ENCODE data around the gene MAPK1. TPM values are rescaled to one million over a fixed set of nuclear protein-coding genes. Genes with fewer than 3 reads are reported as not detected.
"Not testable (repeated sequence)": the region's sequence is repeated elsewhere in the genome, so short reads cannot be mapped to it uniquely, and the experiment has no call there.

Gene MAPK1
- total and polyA plus RNA-seq, 2 donors (not counting 3 experiments of a cell fraction or from before 2014, with no cell fraction given): 50.9 to 163 TPM

DNA sequence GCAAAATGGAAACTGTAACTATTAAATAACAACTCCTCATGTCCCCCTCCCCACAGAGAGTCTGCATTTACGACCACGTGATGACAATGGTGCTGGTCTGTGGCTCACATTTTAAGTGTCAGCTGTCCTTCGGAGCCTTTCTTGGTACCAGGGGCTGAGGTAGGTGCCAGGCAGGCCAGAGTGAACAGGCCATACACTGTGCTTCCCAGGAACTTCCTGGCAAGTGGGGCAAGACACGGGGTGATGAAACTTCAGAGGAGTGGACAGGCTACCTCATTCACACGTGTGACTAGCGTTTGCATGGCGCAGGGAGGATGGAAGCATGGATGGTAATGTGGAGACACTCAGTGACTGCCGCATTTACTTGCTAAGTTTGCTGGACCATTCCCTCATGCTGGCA is 121.5 kb downstream of the MAPK1 start:
- Histone ChIP-seq H3K27ac (ENCODE audit: insufficient read depth, low read depth, low read length) (no peak overlapping the region), H3K4me3 (replicated peaks in 1 of 3; ENCODE audit: insufficient read depth in 1 of 3, low read depth in 1 of 3, low read length in 3 of 3) (no peak overlapping the region), H2AFZ (ENCODE audit: low read depth, low read length) (no peak overlapping the region), H3K9me1 (replicated peaks; ENCODE audit: control insufficient read depth, extremely low read depth, insufficient read depth, low read length) (no peaks in the 10 kb centered on the region), H3K36me3 (ENCODE audit: control insufficient read depth in 2 of 2, extremely low read depth in 1 of 2, insufficient read depth in 2 of 2, low read length in 2 of 2) (no peaks in the 10 kb centered on the region), H3K4me1 (ENCODE audit: control insufficient read depth, extremely low read depth, insufficient read depth, low read length) (no peaks in the 10 kb centered on the region), H3K4me2 (ENCODE audit: insufficient read depth, low read length) (no peak overlapping the region), H3K79me2 (ENCODE audit: control insufficient read depth, insufficient read depth, low read length) (no peaks in the 10 kb centered on the region), H4K20me1 (replicated peaks; ENCODE audit: control insufficient read depth, extremely low read depth, insufficient read depth, low read length) (no peaks in the 10 kb centered on the region), H3K9me3 (replicated peaks; ENCODE audit: control insufficient read depth, insufficient read depth, low read length) (no peaks in the 10 kb centered on the region), H3K27me3 (ENCODE audit: control insufficient read depth in 2 of 2, insufficient read depth in 2 of 2, low read length in 2 of 2) (peaks cover 0 to 2% of the 10 kb centered on the region in 2 experiments), H3K9ac (replicated peaks; ENCODE audit: extremely low read depth, insufficient read depth, low read length) (no peak overlapping the region)
- no peak for FAIRE-seq
- intact Hi-C loops (cut with micrococcal nuclease) (no loop called here), dilution Hi-C loops (cut with MboI; ENCODE audit: extremely low pct_ligation_motif_present, low sequenced_read_pairs) (no loop called here)
- no TSS peak for BruUV-seq (replicated peaks)
- TF ChIP-seq FOS (IDR thresholded peaks at IDR 0.05; ENCODE audit: borderline replicate concordance, insufficient read depth, low read length): no peak
- TF ChIP-seq, protein P1, sequence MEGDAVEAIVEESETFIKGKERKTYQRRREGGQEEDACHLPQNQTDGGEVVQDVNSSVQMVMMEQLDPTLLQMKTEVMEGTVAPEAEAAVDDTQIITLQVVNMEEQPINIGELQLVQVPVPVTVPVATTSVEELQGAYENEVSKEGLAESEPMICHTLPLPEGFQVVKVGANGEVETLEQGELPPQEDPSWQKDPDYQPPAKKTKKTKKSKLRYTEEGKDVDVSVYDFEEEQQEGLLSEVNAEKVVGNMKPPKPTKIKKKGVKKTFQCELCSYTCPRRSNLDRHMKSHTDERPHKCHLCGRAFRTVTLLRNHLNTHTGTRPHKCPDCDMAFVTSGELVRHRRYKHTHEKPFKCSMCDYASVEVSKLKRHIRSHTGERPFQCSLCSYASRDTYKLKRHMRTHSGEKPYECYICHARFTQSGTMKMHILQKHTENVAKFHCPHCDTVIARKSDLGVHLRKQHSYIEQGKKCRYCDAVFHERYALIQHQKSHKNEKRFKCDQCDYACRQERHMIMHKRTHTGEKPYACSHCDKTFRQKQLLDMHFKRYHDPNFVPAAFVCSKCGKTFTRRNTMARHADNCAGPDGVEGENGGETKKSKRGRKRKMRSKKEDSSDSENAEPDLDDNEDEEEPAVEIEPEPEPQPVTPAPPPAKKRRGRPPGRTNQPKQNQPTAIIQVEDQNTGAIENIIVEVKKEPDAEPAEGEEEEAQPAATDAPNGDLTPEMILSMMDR (IDR thresholded peaks at IDR 0.05; ENCODE audit: extremely low read depth in 1 of 2, insufficient read depth in 1 of 2, low read depth in 1 of 2, low read length in 2 of 2): no peak
- TF ChIP-seq POLR2A (IDR thresholded peaks at IDR 0.05; ENCODE audit: low read depth, low read length): no peak
- TF ChIP-seq, protein P2, sequence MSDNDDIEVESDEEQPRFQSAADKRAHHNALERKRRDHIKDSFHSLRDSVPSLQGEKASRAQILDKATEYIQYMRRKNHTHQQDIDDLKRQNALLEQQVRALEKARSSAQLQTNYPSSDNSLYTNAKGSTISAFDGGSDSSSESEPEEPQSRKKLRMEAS (IDR thresholded peaks at IDR 0.05; ENCODE audit: insufficient read depth, insufficient read length): no peak
- TF ChIP-seq JUN (IDR thresholded peaks at IDR 0.05; ENCODE audit: borderline replicate concordance, insufficient read depth, insufficient read length, low read depth): no peak
- TF ChIP-seq EZH2 (IDR thresholded peaks at IDR 0.05; ENCODE audit: borderline replicate concordance, low read depth, low read length, severe bottlenecking): no peak
- TF ChIP-seq POLR2AphosphoS5 (IDR thresholded peaks at IDR 0.05; ENCODE audit: insufficient read depth, low read depth, low read length): no peak
- TF ChIP-seq GATA2 (IDR thresholded peaks at IDR 0.05; ENCODE audit: insufficient read depth, insufficient read length, low read depth, low read length): no peak
- no peak for TF ChIP-seq MYC (IDR thresholded peaks at IDR 0.05; ENCODE audit: low read depth, low read length)
- POLR2A ChIA-PET: no interaction called here
- no peak for DNase-seq (ENCODE audit: low read depth, low spot score)
- CTCF ChIA-PET: no interaction called here

DNA sequence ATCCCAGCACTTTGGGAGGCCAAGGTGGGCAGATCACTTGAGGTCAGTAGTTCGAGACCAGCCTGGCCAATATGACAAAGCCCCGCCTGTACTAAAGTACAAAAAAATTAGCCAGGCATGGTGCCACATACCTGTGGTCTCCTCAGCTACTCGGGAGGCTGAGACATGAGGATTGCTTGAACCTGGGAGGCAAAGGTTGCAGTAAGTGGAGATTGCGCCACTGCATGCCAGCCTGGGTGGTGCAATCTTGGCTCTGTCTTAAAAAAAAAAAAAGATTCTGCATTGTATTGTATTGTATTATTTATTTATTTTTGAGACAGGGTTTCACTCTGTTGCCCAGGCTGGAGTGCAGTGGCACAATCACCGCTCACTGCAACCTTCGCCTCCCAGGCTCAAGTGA is 122.5 kb downstream of the MAPK1 start:
- H3K79me2 ChIP-seq (ENCODE audit: control insufficient read depth, insufficient read depth, low read length); DNase-seq (ENCODE audit: low read depth, low spot score); H3K27me3 ChIP-seq (ENCODE audit: control insufficient read depth in 2 of 2, insufficient read depth in 2 of 2, low read length in 2 of 2); CTCF ChIA-PET; H3K9me3 ChIP-seq (replicated peaks; ENCODE audit: control insufficient read depth, insufficient read depth, low read length); H2AFZ ChIP-seq (ENCODE audit: low read depth, low read length); H3K27ac ChIP-seq (ENCODE audit: insufficient read depth, low read depth, low read length); H3K9ac ChIP-seq (replicated peaks; ENCODE audit: extremely low read depth, insufficient read depth, low read length); H3K4me3 ChIP-seq (replicated peaks in 1 of 3; ENCODE audit: insufficient read depth in 1 of 3, low read depth in 1 of 3, low read length in 3 of 3); H4K20me1 ChIP-seq (replicated peaks; ENCODE audit: control insufficient read depth, extremely low read depth, insufficient read depth, low read length); POLR2A ChIA-PET; H3K4me2 ChIP-seq (ENCODE audit: insufficient read depth, low read length); dilution Hi-C loops (cut with MboI; ENCODE audit: extremely low pct_ligation_motif_present, low sequenced_read_pairs); H3K36me3 ChIP-seq (ENCODE audit: control insufficient read depth in 2 of 2, extremely low read depth in 1 of 2, insufficient read depth in 2 of 2, low read length in 2 of 2); intact Hi-C loops (cut with micrococcal nuclease); BruUV-seq (replicated peaks); H3K4me1 ChIP-seq (ENCODE audit: control insufficient read depth, extremely low read depth, insufficient read depth, low read length); FAIRE-seq; H3K9me1 ChIP-seq (replicated peaks; ENCODE audit: control insufficient read depth, extremely low read depth, insufficient read depth, low read length): not testable (repeated sequence)

Data from endothelial cell of umbilical vein (primary cell).